PC-9 (cell line): ENCODE results near the gene NOP56. TPM values are rescaled to one million over a fixed set of nuclear protein-coding genes. Genes with fewer than 3 reads are reported as not detected.

Source experiments
- BruUV-seq: library from RNA; stranded (reverse); fragments of 400-500 nt; replicated peaks from 2 replicates; lab custom pipeline; 2021; lab: Mats Ljungman, UMichigan
- CTCF ChIA-PET: fragments of 300-600 bp; sonication (Branson Sonifier 250); formaldehyde crosslinking; loops from one replicate; lab custom pipeline; 2022; ENCODE audit warnings: antibody characterized with exemption; lab: Charles Lee
- POLR2A ChIA-PET: fragments of 300-600 bp; sonication (Branson Sonifier 250); formaldehyde crosslinking; loops from one replicate; lab custom pipeline; 2022; ENCODE audit warnings: antibody characterized with exemption; ENCODE audit not compliant: unreplicated experiment; lab: Charles Lee
- DNase-seq, 2 experiments: peaks; one replicate each; pipeline versions ENCODE4 v3.0.0 to v3.0.0-alpha.2; 2015 to 2022; ENCODE audit warnings: mixed read lengths in 1 of 2
- H2AFZ ChIP-seq: fragments of 200-600 bp; sonication (generic); 2 replicates; pipeline ENCODE4 v1.8.1; 2017; ENCODE audit warnings: antibody characterized with exemption
- H3F3A ChIP-seq: fragments of 200-600 bp; sonication (generic); 2 replicates; pipeline ENCODE4 v1.8.1; 2017; ENCODE audit warnings: antibody characterized with exemption, mild to moderate bottlenecking, low read depth; ENCODE audit not compliant: insufficient read depth
- H3K27ac ChIP-seq: fragments of 200-600 bp; sonication (generic); 2 replicates; pipeline ENCODE4 v1.6.1; 2016; ENCODE audit warnings: mixed run types
- H3K27me3 ChIP-seq: fragments of 200-600 bp; sonication (generic); 2 replicates; pipeline ENCODE4 v1.6.1; 2016; ENCODE audit warnings: low read depth, mixed run types; ENCODE audit not compliant: insufficient read depth
- H3K36me3 ChIP-seq: fragments of 200-600 bp; sonication (generic); 2 replicates; pipeline ENCODE4 v1.6.1; 2016; ENCODE audit warnings: low read depth, mixed run types
- H3K4me1 ChIP-seq: fragments of 200-600 bp; sonication (generic); replicated peaks from 2 replicates; pipeline ENCODE4 v1.6.1; 2016; ENCODE audit warnings: mixed run types; ENCODE audit not compliant: insufficient read depth
- H3K4me2 ChIP-seq: fragments of 200-600 bp; sonication (generic); 2 replicates; pipeline ENCODE4 v1.6.1; 2017; ENCODE audit warnings: mixed run types
- H3K4me3 ChIP-seq: fragments of 200-600 bp; sonication (generic); 2 replicates; pipeline ENCODE4 v1.6.1; 2016; ENCODE audit warnings: mixed run types
- H3K79me2 ChIP-seq: fragments of 200-600 bp; sonication (generic); 2 replicates; pipeline ENCODE4 v1.6.1; 2017; ENCODE audit warnings: low read depth, mixed run types
- H3K9me2 ChIP-seq: fragments of 200-600 bp; sonication (generic); 2 replicates; pipeline ENCODE4 v1.8.1; 2017; ENCODE audit warnings: mild to moderate bottlenecking; ENCODE audit not compliant: insufficient read depth
- H3K9me3 ChIP-seq: fragments of 200-600 bp; sonication (generic); 2 replicates; pipeline ENCODE4 v1.8.1; 2016; ENCODE audit warnings: low read depth; ENCODE audit not compliant: insufficient read depth
- H4K20me1 ChIP-seq: fragments of 200-600 bp; sonication (generic); 2 replicates; pipeline ENCODE4 v1.8.1; 2017; ENCODE audit not compliant: insufficient read depth
- CTCF ChIP-seq: fragments of 200-600 bp; sonication (generic); conservative IDR thresholded peaks from 2 replicates; pipeline ENCODE4 v1.6.1; 2017; ENCODE audit warnings: mixed run types, antibody characterized with exemption, mild to moderate bottlenecking, moderate library complexity
- EZH2 ChIP-seq: fragments of 200-600 bp; sonication (generic); IDR thresholded peaks from 2 replicates; pipeline ENCODE4 v1.8.0; 2017; ENCODE audit warnings: antibody characterized with exemption, low read depth
- intact Hi-C: fragments of 100-400 bp; cut with micrococcal nuclease; formaldehyde crosslinking; loops from one replicate; pipeline ENCODE4 v1.10.0; 2022; ENCODE audit not compliant: unreplicated experiment
- total RNA-seq: library from RNA; stranded (reverse); gene quantifications from 2 replicates; pipeline ENCODE4 v1.2.3, GENCODE V29; 2021

Gene NOP56
- total RNA-seq, 1 experiment from 2014 or later, result 210 TPM

- TF ChIP-seq EZH2 (no peak), CTCF (no peak)
- H4K20me1 ChIP-seq, result no peaks in the 10 kb centered on the region
- H2AFZ ChIP-seq, result no peak overlapping the region
- no peaks in the 10 kb centered on the region for H3K9me2 ChIP-seq
- H3K4me2 ChIP-seq, result no peak overlapping the region
- H3F3A ChIP-seq, result no peaks in the 10 kb centered on the region
- ChIA-PET POLR2A (no interaction called here), CTCF (no interaction called here)
- no peaks in the 10 kb centered on the region for H3K36me3 ChIP-seq
- intact Hi-C loops, result no loop called here
- H3K4me3 ChIP-seq, result no peak overlapping the region
- H3K79me2 ChIP-seq, result no peaks in the 10 kb centered on the region
- H3K9me3 ChIP-seq, result no peaks in the 10 kb centered on the region
- no peaks in the 10 kb centered on the region for H3K4me1 ChIP-seq
- H3K27me3 ChIP-seq, result peaks cover 94% of the 10 kb centered on the region
- DNase-seq, result no peak
- no TSS peak for BruUV-seq
- no peak overlapping the region for H3K27ac ChIP-seq
These were observed 49.2 kb downstream of the NOP56 start for GRCh38 chr20:2701671-2702081.

GRCh38 chr20:2703716-2704475 is 51.5 kb downstream of the NOP56 start:
- H4K20me1 ChIP-seq, result no peaks in the 10 kb centered on the region
- no peaks in the 10 kb centered on the region for H3K9me2 ChIP-seq
- ChIA-PET POLR2A (interaction anchor here (0.7 kb wide), 1 partner anchor 60 kb away, joined by 17 read pairs; no protein-coding TSS in a partner anchor), CTCF (interaction anchor here (0.6 kb wide), 1 partner anchor 239 kb away, joined by 10 read pairs; no protein-coding TSS in a partner anchor)
- TF ChIP-seq EZH2, result no peak
- no peak for TF ChIP-seq CTCF
- no peak overlapping the region for H3K27ac ChIP-seq
- no TSS peak for BruUV-seq
- H3K9me3 ChIP-seq, result no peaks in the 10 kb centered on the region
- no peaks in the 10 kb centered on the region for H3K4me1 ChIP-seq
- intact Hi-C loops, result no loop called here
- H3F3A ChIP-seq, result no peaks in the 10 kb centered on the region
- no peak for DNase-seq
- H3K36me3 ChIP-seq, result no peaks in the 10 kb centered on the region
- H2AFZ ChIP-seq, result no peak overlapping the region
- no peaks in the 10 kb centered on the region for H3K79me2 ChIP-seq
- no peak overlapping the region for H3K4me2 ChIP-seq
- H3K27me3 ChIP-seq, result peaks cover 93% of the 10 kb centered on the region
- H3K4me3 ChIP-seq, result no peak overlapping the region

GRCh38 chr20:2705931-2706645 is 53.7 kb downstream of the NOP56 start:
- POLR2A ChIA-PET, result no interaction called here
- TF ChIP-seq CTCF, result no peak
- no peak for TF ChIP-seq EZH2
- no peak for DNase-seq
- Histone ChIP-seq H3K27me3 (peaks cover 90% of the 10 kb centered on the region), H3K79me2 (no peaks in the 10 kb centered on the region), H3K9me2 (no peaks in the 10 kb centered on the region), H3K4me2 (no peak overlapping the region), H4K20me1 (no peaks in the 10 kb centered on the region), H3K4me3 (no peak overlapping the region), H2AFZ (no peak overlapping the region), H3K4me1 (no peaks in the 10 kb centered on the region), H3K27ac (no peak overlapping the region), H3K36me3 (no peaks in the 10 kb centered on the region), H3K9me3 (no peaks in the 10 kb centered on the region), H3F3A (no peaks in the 10 kb centered on the region)
- BruUV-seq, result no TSS peak
- CTCF ChIA-PET, result no interaction called here
- intact Hi-C loops, result no loop called here
